Endodermal cell (in vitro differentiated cells): Measurements from ENCODE around the gene ACSS1. TPM values are rescaled to one million over a fixed set of nuclear protein-coding genes. Genes with fewer than 3 reads are reported as not detected.

Experiments used
- DNase-seq: peaks from one replicate; pipeline ENCODE4 v3.0.0-alpha.2; 2017
- H3K27ac ChIP-seq: 2 replicates; pipeline ENCODE4 v1.5.1; 2013; ENCODE audit warnings: mild to moderate bottlenecking, low read depth, low read length, moderate library complexity
- H3K27me3 ChIP-seq: 2 replicates; pipeline ENCODE4 v1.6.1; 2013; ENCODE audit warnings: mild to moderate bottlenecking, low read length, moderate library complexity; ENCODE audit not compliant: insufficient read depth, control insufficient read depth, poor library complexity, severe bottlenecking
- H3K36me3 ChIP-seq: 2 replicates; pipeline ENCODE4 v1.7.0; 2013; ENCODE audit warnings: mild to moderate bottlenecking, low read length, moderate library complexity; ENCODE audit not compliant: control insufficient read depth, insufficient read depth
- H3K4me1 ChIP-seq: one replicate; pipeline ENCODE4 v1.7.0; 2013; ENCODE audit warnings: low read length; ENCODE audit not compliant: control insufficient read depth, insufficient read depth
- H3K4me3 ChIP-seq: 2 replicates; pipeline ENCODE4 v1.5.1; 2013; ENCODE audit warnings: mild to moderate bottlenecking, low read length, moderate library complexity
- H3K9ac ChIP-seq: 2 replicates; pipeline ENCODE4 v1.6.1; 2013; ENCODE audit warnings: mild to moderate bottlenecking, low read length, moderate library complexity; ENCODE audit not compliant: poor library complexity, severe bottlenecking; ENCODE audit errors: extremely low read depth
- H3K9me3 ChIP-seq: 2 replicates; pipeline ENCODE4 v1.6.1; 2013; ENCODE audit warnings: mild to moderate bottlenecking, low read length, moderate library complexity; ENCODE audit not compliant: control insufficient read depth
- H3K27ac Mint-ChIP-seq: 2 replicates; pipeline ENCODE4 v1.8.0; 2020; ENCODE audit warnings: mixed read lengths
- H3K27me3 Mint-ChIP-seq: 2 replicates; pipeline ENCODE4 v1.8.0; 2021; ENCODE audit warnings: mild to moderate bottlenecking, mixed read lengths; ENCODE audit not compliant: insufficient read depth
- H3K36me3 Mint-ChIP-seq: 2 replicates; pipeline ENCODE4 v1.8.0; 2020; ENCODE audit warnings: low read depth, mixed read lengths
- H3K4me1 Mint-ChIP-seq: 2 replicates; pipeline ENCODE4 v1.8.0; 2020; ENCODE audit warnings: mixed read lengths
- H3K4me3 Mint-ChIP-seq: 2 replicates; pipeline ENCODE4 v1.8.0; 2020; ENCODE audit warnings: mild to moderate bottlenecking, moderate library complexity, mixed read lengths
- H3K9me3 Mint-ChIP-seq: 2 replicates; pipeline ENCODE4 v1.8.0; 2020; ENCODE audit warnings: mild to moderate bottlenecking, mixed read lengths
- CTCF ChIP-seq: fragments of 200-600 bp; sonication (generic); conservative IDR thresholded peaks from 2 replicates; pipeline ENCODE4 v1.5.0; 2021; ENCODE audit warnings: antibody characterized with exemption, mild to moderate bottlenecking
- WGBS, 2 experiments: methylation state at CpG; one replicate each; pipeline versions ENCODE4 v1.1.5 to v1.1.7; 2013; ENCODE audit warnings: missing lambda C conversion rate in 2 of 2, mixed read lengths in 1 of 2; ENCODE audit not compliant: insufficient coverage in 1 of 2, insufficient read length in 1 of 2; 5-methylcytosine and 5-hydroxymethylcytosine counted together
- total RNA-seq, 2 donors: library from RNA; stranded (reverse); fragmentation: NEBNext Ultra II Directional in 1 of 2; extraction: Animal tissue kit (Norgen Biotek cat#: 25700) in 1 of 2; gene quantifications; 2 replicates in 1 of 2; 3 replicates in 1 of 2; pipeline ENCODE4 v1.2.1, GENCODE V29; 2021

Gene ACSS1
- total RNA-seq, 2 donors from 2014 or later: 0.22 TPM; not detected in 1

DNA sequence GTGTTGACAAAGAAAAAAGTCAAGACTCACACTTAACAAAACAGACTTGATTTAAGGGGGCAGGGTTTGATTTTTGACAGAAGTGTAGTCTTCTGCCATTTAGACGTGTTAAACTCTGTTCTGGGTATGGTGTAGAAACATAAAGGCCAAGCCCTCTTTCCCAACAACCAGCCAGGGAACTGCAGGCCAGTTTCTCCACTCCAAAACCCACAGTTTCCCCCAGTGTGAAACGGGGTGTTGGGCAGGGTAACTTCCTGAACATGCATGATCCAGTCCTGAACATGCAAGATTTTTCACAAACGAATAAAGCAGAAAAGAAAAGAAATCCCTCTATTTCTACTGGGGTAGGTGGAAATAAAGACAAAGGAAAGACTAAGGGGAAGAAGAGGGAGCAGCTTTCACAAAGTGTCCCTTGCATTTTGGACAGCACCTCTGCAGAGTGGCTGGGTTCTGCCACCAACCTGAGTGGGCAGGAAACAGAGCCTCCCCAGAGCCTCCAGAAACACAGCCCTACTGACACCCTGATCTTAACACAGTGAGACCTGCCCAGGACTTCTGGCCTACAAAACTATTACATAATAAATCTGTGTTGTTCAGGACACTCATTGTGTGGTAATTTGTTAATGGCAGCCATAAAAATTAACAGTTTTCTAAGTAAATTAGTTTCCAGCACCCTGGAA lies 72.8 kb downstream of the ACSS1 start:
- H3K36me3 Mint-ChIP-seq: peaks cover 30% of the 10 kb centered on the region
- Histone ChIP-seq H3K9me3 (peaks cover 9% of the 10 kb centered on the region), H3K27me3 (no peaks in the 10 kb centered on the region), H3K9ac (no peak overlapping the region), H3K36me3 (peaks cover 30% of the 10 kb centered on the region), H3K4me1 (no peaks in the 10 kb centered on the region), H3K27ac (no peak overlapping the region), H3K4me3 (no peak overlapping the region)
- peak; percentile 11 for DNase-seq
- H3K4me3 Mint-ChIP-seq: no peak overlapping the region
- peaks cover 5% of the 10 kb centered on the region for H3K9me3 Mint-ChIP-seq
- 82 to 97% methylated on average over 2 of the region's 3 CpGs for WGBS, 2 experiments
- no peaks in the 10 kb centered on the region for H3K27me3 Mint-ChIP-seq
- H3K27ac Mint-ChIP-seq: no peak overlapping the region
- no peak for TF ChIP-seq CTCF
- H3K4me1 Mint-ChIP-seq: no peaks in the 10 kb centered on the region

- Mint-ChIP-seq H3K4me1 (no peaks in the 10 kb centered on the region), H3K9me3 (peaks cover 17% of the 10 kb centered on the region), H3K27me3 (no peaks in the 10 kb centered on the region), H3K4me3 (no peak overlapping the region), H3K36me3 (peaks cover 42% of the 10 kb centered on the region), H3K27ac (no peak overlapping the region)
- no peak overlapping the region for H3K4me3 ChIP-seq
- no peak for TF ChIP-seq CTCF
- 80 to 85% methylated on average over 7 to 8 of the region's 8 CpGs for WGBS, 2 experiments
- H3K36me3 ChIP-seq: peaks cover 30% of the 10 kb centered on the region
- peak; percentile 24 for DNase-seq
- H3K9ac ChIP-seq: no peak overlapping the region
- H3K9me3 ChIP-seq: peaks cover 9% of the 10 kb centered on the region
- H3K4me1 ChIP-seq: no peaks in the 10 kb centered on the region
- H3K27me3 ChIP-seq: no peaks in the 10 kb centered on the region
- no peak overlapping the region for H3K27ac ChIP-seq
These were observed 74.0 kb downstream of the ACSS1 start for GRCh38 chr20:24983896-24984295.

- 90% methylated on average over 3 of the region's 3 CpGs; no CpG with 5 or more reads in 1 of the 2 experiments for WGBS, 2 experiments
- Mint-ChIP-seq H3K4me1 (no peaks in the 10 kb centered on the region), H3K36me3 (peaks cover 63% of the 10 kb centered on the region), H3K27ac (no peak overlapping the region), H3K4me3 (no peak overlapping the region), H3K9me3 (peaks cover 24% of the 10 kb centered on the region), H3K27me3 (no peaks in the 10 kb centered on the region)
- no peak for TF ChIP-seq CTCF
- peaks cover 43% of the 10 kb centered on the region for H3K36me3 ChIP-seq
- DNase-seq: peak; percentile 2
- H3K4me3 ChIP-seq: no peak overlapping the region
- H3K27me3 ChIP-seq: no peaks in the 10 kb centered on the region
- H3K9me3 ChIP-seq: peaks cover 12% of the 10 kb centered on the region
- no peak overlapping the region for H3K27ac ChIP-seq
- no peaks in the 10 kb centered on the region for H3K4me1 ChIP-seq
- H3K9ac ChIP-seq: no peak overlapping the region
These were observed 76.1 kb downstream of the ACSS1 start for GRCh38 chr20:24981790-24982189.
